HepG2 (cell line): Measurements from ENCODE around the gene RHOT2. TPM values are rescaled to one million over a fixed set of nuclear protein-coding genes. Genes with fewer than 3 reads are reported as not detected.
A peak's percentile ranks its signal among the peaks of the same experiment; 100 is the strongest.

Source experiments
- ASH2L ChIP-seq: fragments of 300-600, 200-600 bp; sonication (generic); IDR thresholded peaks from 2 replicates; pipeline ENCODE4 v1.7.0; 2017; ENCODE audit warnings: low read depth, mild to moderate bottlenecking, moderate library complexity, mixed read lengths, low read length; ENCODE audit not compliant: insufficient read length
- CSRNP2 ChIP-seq: sonication (generic); formaldehyde crosslinking; conservative IDR thresholded peaks from 2 replicates; pipeline ENCODE4 v1.8.0; 2022; ENCODE audit warnings: low read depth, missing genetic modification reagents
- GATAD2A ChIP-seq: IDR thresholded peaks from 2 replicates; pipeline ENCODE4 v1.6.1; 2016
- MNT ChIP-seq: fragments of 450-650 bp; IDR thresholded peaks from 2 replicates; pipeline ENCODE4 v1.6.1; 2016
- PHF8 ChIP-seq: sonication (generic); formaldehyde crosslinking; IDR thresholded peaks from 2 replicates; pipeline ENCODE4 v1.5.0; 2020; ENCODE audit warnings: missing genetic modification reagents
- ZFP37 ChIP-seq: sonication (generic); formaldehyde crosslinking; IDR thresholded peaks from 2 replicates; pipeline ENCODE4 v1.4.0; 2020; ENCODE audit warnings: missing genetic modification reagents, borderline replicate concordance
- ZGPAT ChIP-seq: IDR thresholded peaks from 2 replicates; pipeline ENCODE4 v1.6.1; 2016; ENCODE audit warnings: mild to moderate bottlenecking
- ZNF460 ChIP-seq: sonication (generic); formaldehyde crosslinking; IDR thresholded peaks from 2 replicates; pipeline ENCODE4 v1.5.1; 2020; ENCODE audit warnings: missing genetic modification reagents, mild to moderate bottlenecking, borderline replicate concordance
- ZNF687 ChIP-seq: sonication (generic); formaldehyde crosslinking; IDR thresholded peaks from 2 replicates; pipeline ENCODE4 v1.5.1; 2020; ENCODE audit warnings: mild to moderate bottlenecking, missing genetic modification reagents, moderate library complexity
- ZNF83 ChIP-seq: sonication (generic); formaldehyde crosslinking; IDR thresholded peaks from 2 replicates; pipeline ENCODE4 v1.4.0; 2020; ENCODE audit warnings: missing genetic modification reagents, mild to moderate bottlenecking, borderline replicate concordance
- polyA plus RNA-seq, 8 experiments: library from polyadenylated mRNA; depleted of rRNA in 3 of 8; stranded (reverse) in 7 of 8; unstranded in 1 of 8; fragments of >200 nt; fragmentation: Illumina TruSeq in 4 of 8; extraction: Trizol in 4 of 8; gene quantifications; 2 replicates each; pipeline versions ENCODE4 v1.2.1 to v1.2.3, GENCODE V29; 2011 to 2016; ENCODE audit warnings: low read depth in 4 of 8, missing spikeins in 1 of 8, mixed read lengths in 1 of 8; ENCODE audit not compliant: insufficient read depth in 1 of 8
- total RNA-seq, 5 experiments: library from RNA; depleted of rRNA; stranded (reverse); fragments of >200 nt; fragmentation: Illumina TruSeq; extraction: Trizol; gene quantifications; 2 replicates each; pipeline ENCODE4 v1.2.3, GENCODE V29; 2016; ENCODE audit warnings: low read depth in 1 of 5
- TF ChIP-seq, protein P1 (sequence below): sonication (generic); formaldehyde crosslinking; IDR thresholded peaks from 2 replicates; pipeline ENCODE4 v1.4.0; 2020; ENCODE audit warnings: low read depth, missing genetic modification reagents
- TF ChIP-seq, protein P2 (sequence below): sonication (generic); IDR thresholded peaks from 2 replicates; pipeline ENCODE4 v1.6.1; 2016; ENCODE audit warnings: low read depth, borderline replicate concordance
- TF ChIP-seq, protein P3 (sequence below): sonication (generic); formaldehyde crosslinking; IDR thresholded peaks from 2 replicates; pipeline ENCODE4 v1.4.0; 2020; ENCODE audit warnings: missing genetic modification reagents

RHOT2 gene
- total and polyA plus RNA-seq, 2 of the 13 experiments (the other 11 are each of a cell fraction or from before 2014, with no cell fraction given), result 63.6 to 76.9 TPM

DNA sequence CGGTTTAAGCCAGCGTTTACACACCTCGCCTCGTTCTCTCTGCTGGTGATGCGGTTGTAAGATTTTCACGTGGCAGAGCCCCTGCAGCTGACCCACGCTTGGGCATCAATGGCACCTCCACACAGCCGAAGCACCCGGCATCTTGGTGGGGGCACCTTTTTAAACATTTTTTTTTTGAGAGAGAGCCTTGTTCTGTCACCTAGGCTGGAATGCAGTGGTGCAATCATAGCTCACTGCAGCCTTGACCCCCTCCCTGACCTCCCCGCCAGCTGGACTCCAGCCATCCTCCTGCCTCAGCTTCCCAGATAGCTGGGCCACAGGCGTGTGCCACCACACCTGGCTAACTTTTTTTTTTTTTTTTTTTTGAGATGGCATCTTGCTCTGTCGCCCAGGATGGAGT, 13.9 kb upstream of the RHOT2 start (continued):
- TF ChIP-seq, protein P1, sequence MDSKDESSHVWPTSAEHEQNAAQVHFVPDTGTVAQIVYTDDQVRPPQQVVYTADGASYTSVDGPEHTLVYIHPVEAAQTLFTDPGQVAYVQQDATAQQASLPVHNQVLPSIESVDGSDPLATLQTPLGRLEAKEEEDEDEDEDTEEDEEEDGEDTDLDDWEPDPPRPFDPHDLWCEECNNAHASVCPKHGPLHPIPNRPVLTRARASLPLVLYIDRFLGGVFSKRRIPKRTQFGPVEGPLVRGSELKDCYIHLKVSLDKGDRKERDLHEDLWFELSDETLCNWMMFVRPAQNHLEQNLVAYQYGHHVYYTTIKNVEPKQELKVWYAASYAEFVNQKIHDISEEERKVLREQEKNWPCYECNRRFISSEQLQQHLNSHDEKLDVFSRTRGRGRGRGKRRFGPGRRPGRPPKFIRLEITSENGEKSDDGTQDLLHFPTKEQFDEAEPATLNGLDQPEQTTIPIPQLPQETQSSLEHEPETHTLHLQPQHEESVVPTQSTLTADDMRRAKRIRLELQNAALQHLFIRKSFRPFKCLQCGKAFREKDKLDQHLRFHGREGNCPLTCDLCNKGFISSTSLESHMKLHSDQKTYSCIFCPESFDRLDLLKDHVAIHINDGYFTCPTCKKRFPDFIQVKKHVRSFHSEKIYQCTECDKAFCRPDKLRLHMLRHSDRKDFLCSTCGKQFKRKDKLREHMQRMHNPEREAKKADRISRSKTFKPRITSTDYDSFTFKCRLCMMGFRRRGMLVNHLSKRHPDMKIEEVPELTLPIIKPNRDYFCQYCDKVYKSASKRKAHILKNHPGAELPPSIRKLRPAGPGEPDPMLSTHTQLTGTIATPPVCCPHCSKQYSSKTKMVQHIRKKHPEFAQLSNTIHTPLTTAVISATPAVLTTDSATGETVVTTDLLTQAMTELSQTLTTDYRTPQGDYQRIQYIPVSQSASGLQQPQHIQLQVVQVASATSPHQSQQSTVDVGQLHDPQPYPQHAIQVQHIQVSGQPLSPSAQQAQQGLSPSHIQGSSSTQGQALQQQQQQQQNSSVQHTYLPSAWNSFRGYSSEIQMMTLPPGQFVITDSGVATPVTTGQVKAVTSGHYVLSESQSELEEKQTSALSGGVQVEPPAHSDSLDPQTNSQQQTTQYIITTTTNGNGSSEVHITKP (CRISPR knock-in tag), result no peak
- TF ChIP-seq GATAD2A (CRISPR knock-in tag), result peak; percentile 44; the same call in 1 of the 2 replicates
- no peak for TF ChIP-seq MNT
- peak; percentile 63 for TF ChIP-seq ZNF687 (CRISPR knock-in tag)
- TF ChIP-seq CSRNP2 (CRISPR knock-in tag), result no peak
- TF ChIP-seq PHF8 (CRISPR knock-in tag), result no peak
- TF ChIP-seq, protein P2, sequence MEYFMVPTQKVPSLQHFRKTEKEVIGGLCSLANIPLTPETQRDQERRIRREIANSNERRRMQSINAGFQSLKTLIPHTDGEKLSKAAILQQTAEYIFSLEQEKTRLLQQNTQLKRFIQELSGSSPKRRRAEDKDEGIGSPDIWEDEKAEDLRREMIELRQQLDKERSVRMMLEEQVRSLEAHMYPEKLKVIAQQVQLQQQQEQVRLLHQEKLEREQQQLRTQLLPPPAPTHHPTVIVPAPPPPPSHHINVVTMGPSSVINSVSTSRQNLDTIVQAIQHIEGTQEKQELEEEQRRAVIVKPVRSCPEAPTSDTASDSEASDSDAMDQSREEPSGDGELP, result peak; percentile 83
- TF ChIP-seq ZNF460 (CRISPR knock-in tag), result peak; percentile 91
- TF ChIP-seq ASH2L, result peak; percentile 25
- TF ChIP-seq, protein P3, sequence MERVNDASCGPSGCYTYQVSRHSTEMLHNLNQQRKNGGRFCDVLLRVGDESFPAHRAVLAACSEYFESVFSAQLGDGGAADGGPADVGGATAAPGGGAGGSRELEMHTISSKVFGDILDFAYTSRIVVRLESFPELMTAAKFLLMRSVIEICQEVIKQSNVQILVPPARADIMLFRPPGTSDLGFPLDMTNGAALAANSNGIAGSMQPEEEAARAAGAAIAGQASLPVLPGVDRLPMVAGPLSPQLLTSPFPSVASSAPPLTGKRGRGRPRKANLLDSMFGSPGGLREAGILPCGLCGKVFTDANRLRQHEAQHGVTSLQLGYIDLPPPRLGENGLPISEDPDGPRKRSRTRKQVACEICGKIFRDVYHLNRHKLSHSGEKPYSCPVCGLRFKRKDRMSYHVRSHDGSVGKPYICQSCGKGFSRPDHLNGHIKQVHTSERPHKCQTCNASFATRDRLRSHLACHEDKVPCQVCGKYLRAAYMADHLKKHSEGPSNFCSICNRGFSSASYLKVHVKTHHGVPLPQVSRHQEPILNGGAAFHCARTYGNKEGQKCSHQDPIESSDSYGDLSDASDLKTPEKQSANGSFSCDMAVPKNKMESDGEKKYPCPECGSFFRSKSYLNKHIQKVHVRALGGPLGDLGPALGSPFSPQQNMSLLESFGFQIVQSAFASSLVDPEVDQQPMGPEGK (CRISPR knock-in tag), result peak; percentile 80
- 0 out of 2 replicates have a peak, but pooled peaks have one; percentile 37 for TF ChIP-seq ZGPAT (CRISPR knock-in tag)
- no peak for TF ChIP-seq ZFP37
- TF ChIP-seq ZNF83, result no peak
